Spleen (tissue), 11 donors: Measurements from ENCODE around the gene FUT7. TPM values are rescaled to one million over a fixed set of nuclear protein-coding genes. Genes with fewer than 3 reads are reported as not detected.

ENCODE experiments used
- DNase-seq: peaks from one replicate; pipeline ENCODE4 v3.0.0-alpha.2; 2020
- H3K27ac ChIP-seq, 8 donors: fragments of 200-600 bp; sonication (generic) in 7 of 8; 1 replicate in 4 of 8; 2 replicates in 4 of 8; pipeline versions ENCODE4 v1.5.0 to v1.8.0; 2016 to 2021; ENCODE audit warnings: inconsistent platforms in 4 of 8, mild to moderate bottlenecking in 4 of 8, moderate library complexity in 1 of 8
- H3K27me3 ChIP-seq, 7 donors: fragments of 200-600 bp; sonication (generic) in 6 of 7; replicated peaks in 1 of 7; 1 replicate in 4 of 7; 2 replicates in 3 of 7; pipeline versions ENCODE4 v1.5.0 to v1.8.0; 2016 to 2021; ENCODE audit warnings: inconsistent platforms in 3 of 7, mild to moderate bottlenecking in 1 of 7
- H3K36me3 ChIP-seq, 6 donors: fragments of 200-600 bp; sonication (generic) in 5 of 6; 1 replicate in 4 of 6; 2 replicates in 2 of 6; pipeline versions ENCODE4 v1.5.0 to v1.8.0; 2016 to 2021; ENCODE audit warnings: inconsistent platforms in 2 of 6
- H3K4me1 ChIP-seq, 6 donors: fragments of 200-600 bp; sonication (generic) in 5 of 6; 1 replicate in 3 of 6; 2 replicates in 3 of 6; pipeline versions ENCODE4 v1.5.0 to v1.8.0; 2016 to 2021; ENCODE audit warnings: inconsistent platforms in 3 of 6
- H3K4me3 ChIP-seq, 8 donors: fragments of 200-600 bp; sonication (generic) in 7 of 8; 1 replicate in 4 of 8; 2 replicates in 4 of 8; pipeline versions ENCODE4 v1.5.0 to v1.8.0; 2016 to 2021; ENCODE audit warnings: inconsistent platforms in 4 of 8, mild to moderate bottlenecking in 4 of 8, moderate library complexity in 2 of 8
- H3K9me3 ChIP-seq, 8 donors: fragments of 200-600 bp; sonication (generic) in 7 of 8; 1 replicate in 4 of 8; 2 replicates in 4 of 8; pipeline versions ENCODE4 v1.5.0 to v1.8.0; 2016 to 2021; ENCODE audit warnings: inconsistent platforms in 4 of 8
- POLR2A ChIP-seq, 3 donors: fragments of 450-650 bp; IDR thresholded peaks; one replicate each; pipeline ENCODE4 v1.5.1; 2017; ENCODE audit warnings: antibody characterized with exemption in 3 of 3, mild to moderate bottlenecking in 1 of 3
- POLR2AphosphoS5 ChIP-seq, 3 donors: sonication (generic); formaldehyde crosslinking; IDR thresholded peaks; one replicate each; pipeline ENCODE4 v1.5.1; 2017; ENCODE audit warnings: antibody characterized with exemption in 3 of 3
- WGBS, 5 donors: extraction: QIAGEN DNeasy Blood & Tissue Kit in 3 of 5; methylation state at CpG; one replicate each; pipeline versions ENCODE4 v1.1.5 to v1.1.7; 2013 to 2018; 5-methylcytosine and 5-hydroxymethylcytosine counted together
- intact Hi-C: fragments of 100-400 bp; cut with DNase I; formaldehyde crosslinking; loops from one replicate; pipeline ENCODE4 v1.15.0; 2023; ENCODE audit warnings: low total_unique reads
- polyA plus RNA-seq, 3 donors: library from polyadenylated mRNA; stranded (reverse); fragments of 200-250 nt; gene quantifications; one replicate each; pipeline ENCODE4 v1.2.1, GENCODE V29; 2013
- total RNA-seq, 7 donors: library from RNA; depleted of rRNA in 3 of 7; stranded (reverse); fragments of >200 nt in 3 of 7; fragmentation: NEBNext Ultra II Directional in 4 of 7; extraction: Animal tissue kit (Norgen Biotek cat#: 25700) in 4 of 7; gene quantifications; one replicate each; pipeline versions ENCODE4 v1.1.0 to v1.2.1, GENCODE V29; 2016 to 2021
- TF ChIP-seq, protein P1 (sequence below), 11 experiments: fragments of 200-600 bp in 7 of 11; fragments of 450-650 bp in 4 of 11; sonication (generic) in 4 of 11; IDR thresholded peaks in 8 of 11; conservative IDR thresholded peaks in 3 of 11; 1 replicate in 7 of 11; 2 replicates in 4 of 11; pipeline versions ENCODE4 v1.4.0 to v1.8.0; 2016 to 2021; ENCODE audit warnings: antibody characterized with exemption in 11 of 11, inconsistent platforms in 4 of 11, mild to moderate bottlenecking in 1 of 11
- donor health status: healthy with polysubstance abuse.
- donor health status: DM: no; HTN: no; CAD: no; lungs with moderate emphysema.
- donor health status: DM: no; HTN: no; CAD: no.
- donor health status: Bipolar disorder and iron deficiency.
- donor health status: healthy.
- donor health status: DM: no; HTN: no; CAD: no.
- donor health status: DM: yes; HTN: yes; CAD: no.

FUT7 gene
- total and polyA plus RNA-seq, 10 donors, result 4.0 to 14.9 (median 6.3) TPM

DNA sequence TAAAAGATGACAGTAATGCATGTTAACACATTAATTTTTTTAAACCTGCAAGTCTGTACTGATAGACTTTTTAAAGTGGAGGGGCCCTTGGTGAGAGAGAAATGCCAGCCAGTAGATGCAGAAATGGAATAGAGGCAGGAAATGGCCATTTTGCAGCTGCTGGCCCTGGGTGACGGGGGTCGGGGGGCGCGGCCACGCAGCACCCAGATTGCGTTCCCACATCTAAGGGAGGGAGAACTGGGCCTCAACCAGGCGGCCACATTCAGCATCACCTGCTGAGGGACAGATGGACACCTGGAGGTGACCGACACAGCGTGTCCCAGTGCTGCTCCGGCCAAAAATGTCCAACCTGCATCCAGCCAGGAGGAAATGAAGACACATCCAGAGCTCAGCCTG lies 29.2 kb downstream of the FUT7 start:
- 81 to 87% (median 84%) methylated on average over 10 of the region's 10 CpGs for WGBS, 5 donors

DNA sequence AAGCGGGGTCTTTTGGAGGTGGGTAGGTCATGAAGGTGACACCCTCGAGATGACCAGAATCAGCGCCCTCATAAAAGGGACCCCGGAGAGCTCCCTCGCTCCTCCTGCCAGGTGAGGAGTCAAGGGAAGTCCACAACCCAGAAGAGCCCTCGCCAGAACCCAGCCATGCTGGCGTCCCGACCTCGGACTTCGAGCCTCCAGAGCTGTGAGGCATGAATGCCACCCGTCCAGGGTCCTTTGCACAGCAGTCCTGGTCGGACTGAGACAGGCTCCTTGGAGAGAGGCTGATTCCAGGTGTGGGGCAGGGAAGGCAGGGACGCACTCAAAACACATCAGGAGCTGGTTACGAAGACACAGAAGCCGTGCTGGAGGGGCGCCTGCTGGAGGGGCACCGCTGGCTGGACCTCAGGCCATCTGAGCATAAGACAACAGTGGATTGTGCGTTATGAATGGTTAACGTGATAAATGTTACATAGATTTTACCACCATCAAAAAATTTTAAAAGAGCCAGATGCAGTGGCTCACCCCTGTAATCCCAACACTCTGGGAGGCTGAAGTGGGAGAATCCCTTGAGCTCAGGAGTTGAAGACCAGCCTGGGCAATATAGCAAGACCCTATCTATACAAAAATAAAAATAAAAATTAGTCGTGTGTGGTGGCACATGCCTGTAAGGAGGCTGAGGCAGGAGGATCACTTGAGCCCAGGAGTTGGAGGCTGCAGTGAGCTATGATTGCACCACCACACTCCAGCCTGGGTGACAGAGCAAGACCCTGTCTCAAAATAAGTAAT lies 29.8 kb downstream of the FUT7 start:
- peaks cover 32 to 75% (median 47%) of the 10 kb centered on the region in 6 donors for H3K4me1 ChIP-seq
- WGBS, 5 donors, result 87 to 91% (median 88%) methylated on average over 18 to 20 of the region's 20 CpGs
- H3K36me3 ChIP-seq, result no peaks in the 10 kb centered on the region
- intact Hi-C loops, result no loop called here
- DNase-seq, result no peak
- no peak overlapping the region for H3K27ac ChIP-seq
- H3K27me3 ChIP-seq, result peaks cover 0 to 4% (median 0%) of the 10 kb centered on the region in 7 donors
- no peaks in the 10 kb centered on the region for H3K9me3 ChIP-seq
- no peak overlapping the region for H3K4me3 ChIP-seq
- TF ChIP-seq, protein P1, sequence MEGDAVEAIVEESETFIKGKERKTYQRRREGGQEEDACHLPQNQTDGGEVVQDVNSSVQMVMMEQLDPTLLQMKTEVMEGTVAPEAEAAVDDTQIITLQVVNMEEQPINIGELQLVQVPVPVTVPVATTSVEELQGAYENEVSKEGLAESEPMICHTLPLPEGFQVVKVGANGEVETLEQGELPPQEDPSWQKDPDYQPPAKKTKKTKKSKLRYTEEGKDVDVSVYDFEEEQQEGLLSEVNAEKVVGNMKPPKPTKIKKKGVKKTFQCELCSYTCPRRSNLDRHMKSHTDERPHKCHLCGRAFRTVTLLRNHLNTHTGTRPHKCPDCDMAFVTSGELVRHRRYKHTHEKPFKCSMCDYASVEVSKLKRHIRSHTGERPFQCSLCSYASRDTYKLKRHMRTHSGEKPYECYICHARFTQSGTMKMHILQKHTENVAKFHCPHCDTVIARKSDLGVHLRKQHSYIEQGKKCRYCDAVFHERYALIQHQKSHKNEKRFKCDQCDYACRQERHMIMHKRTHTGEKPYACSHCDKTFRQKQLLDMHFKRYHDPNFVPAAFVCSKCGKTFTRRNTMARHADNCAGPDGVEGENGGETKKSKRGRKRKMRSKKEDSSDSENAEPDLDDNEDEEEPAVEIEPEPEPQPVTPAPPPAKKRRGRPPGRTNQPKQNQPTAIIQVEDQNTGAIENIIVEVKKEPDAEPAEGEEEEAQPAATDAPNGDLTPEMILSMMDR (IDR thresholded peaks at IDR 0.05 in 8 of 11, conservative IDR thresholded peaks at IDR 0.05 in 3 of 11), result no peak
- TF ChIP-seq POLR2A (IDR thresholded peaks at IDR 0.05), result no peak
- TF ChIP-seq POLR2AphosphoS5 (IDR thresholded peaks at IDR 0.05), result no peak

More for the DNA sequence above, 29.2 kb downstream of the FUT7 start:
- peaks cover 27 to 70% (median 41%) of the 10 kb centered on the region in 6 donors for H3K4me1 ChIP-seq
- H3K27ac ChIP-seq, result no peak overlapping the region
- H3K27me3 ChIP-seq, result no peaks in the 10 kb centered on the region
- TF ChIP-seq POLR2A (IDR thresholded peaks at IDR 0.05) (no peak), POLR2AphosphoS5 (IDR thresholded peaks at IDR 0.05) (no peak)
- TF ChIP-seq, protein P1 (IDR thresholded peaks at IDR 0.05 in 8 of 11, conservative IDR thresholded peaks at IDR 0.05 in 3 of 11), result no peak
- DNase-seq, result no peak
- intact Hi-C loops, result no loop called here
- H3K4me3 ChIP-seq, result no peak overlapping the region
- H3K9me3 ChIP-seq, result no peaks in the 10 kb centered on the region
- peaks cover 0 to 6% (median 1%) of the 10 kb centered on the region in 6 donors for H3K36me3 ChIP-seq

DNA sequence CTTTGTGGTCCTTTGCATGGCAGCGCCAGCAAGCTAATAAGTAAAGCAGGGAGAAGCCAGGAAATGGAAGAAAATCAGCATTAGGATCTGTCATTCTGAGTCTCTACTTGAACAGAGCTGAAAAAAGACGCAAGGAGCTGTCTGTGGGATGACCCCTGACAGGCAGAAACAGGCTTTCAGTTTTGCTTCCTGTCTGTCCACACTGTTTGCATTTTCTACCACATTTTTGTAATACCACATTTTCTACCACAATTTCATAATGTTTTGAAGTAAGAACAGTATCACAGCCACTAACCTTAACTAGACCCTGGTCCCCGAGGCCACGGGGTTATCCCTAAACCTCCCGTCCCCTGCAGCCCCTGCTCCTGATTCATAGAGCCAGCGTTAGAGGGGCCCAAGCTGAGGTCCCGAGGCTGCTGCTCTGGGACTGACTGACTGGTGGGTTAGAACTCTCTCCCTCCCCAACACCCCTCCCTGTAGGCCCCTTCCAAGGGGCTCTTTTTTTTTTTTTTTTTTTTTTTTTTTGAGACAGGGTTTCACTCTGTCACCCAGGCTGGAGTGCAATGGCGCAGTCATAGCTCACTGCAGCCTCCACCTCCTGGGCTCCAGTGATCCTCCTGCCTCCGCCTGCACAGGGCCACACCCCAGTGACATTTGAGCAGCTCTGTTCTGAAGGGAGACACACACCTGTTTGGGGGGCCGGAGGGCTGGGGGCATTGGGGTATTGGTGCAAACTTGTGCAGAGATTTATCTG lies 31.5 kb downstream of the FUT7 start:
- 27 to 34% (median 30%) methylated on average over 10 of the region's 10 CpGs for WGBS, 5 donors
- DNase-seq, result no peak
- H3K4me1 ChIP-seq, result peaks cover 47 to 76% (median 60%) of the 10 kb centered on the region in 6 donors
- peak in 1 of 3 donors; percentile 52 for TF ChIP-seq POLR2AphosphoS5 (IDR thresholded peaks at IDR 0.05)
- TF ChIP-seq, protein P1 (IDR thresholded peaks at IDR 0.05 in 8 of 11, conservative IDR thresholded peaks at IDR 0.05 in 3 of 11), result no peak
- intact Hi-C loops, result no loop called here
- H3K9me3 ChIP-seq, result no peaks in the 10 kb centered on the region
- peak overlapping the region; percentile 63 to 89 (median 82) for H3K27ac ChIP-seq
- H3K36me3 ChIP-seq, result no peaks in the 10 kb centered on the region
- H3K4me3 ChIP-seq, result peak overlapping the region in 1 of 8 donors; percentile 45
- peaks cover 0 to 21% (median 0%) of the 10 kb centered on the region in 7 donors for H3K27me3 ChIP-seq

DNA sequence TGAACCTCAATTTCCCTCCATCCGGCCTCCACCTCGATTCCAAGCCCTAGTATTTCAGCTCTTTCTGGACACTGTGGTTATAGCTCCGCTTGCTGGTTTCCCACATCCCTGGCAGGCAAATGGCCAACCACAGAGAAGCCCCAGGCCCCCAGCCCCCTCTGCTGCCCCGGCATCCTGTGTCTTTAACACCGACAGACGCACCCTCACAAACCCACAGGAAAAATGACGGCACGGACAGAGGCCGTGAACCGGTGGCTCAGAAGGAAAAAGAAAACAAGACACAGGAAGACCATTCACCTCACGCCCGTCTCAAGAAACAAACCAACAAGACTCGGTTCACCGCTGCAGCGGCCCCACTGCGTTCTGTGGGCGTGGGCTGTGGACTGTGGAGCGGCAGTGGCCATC lies 34.1 kb downstream of the FUT7 start:
- peaks cover 55 to 99% (median 86%) of the 10 kb centered on the region in 6 donors for H3K4me1 ChIP-seq
- peaks cover 0 to 21% (median 4%) of the 10 kb centered on the region in 6 donors for H3K36me3 ChIP-seq
- H3K4me3 ChIP-seq, result peak overlapping the region in 2 of 8 donors; percentile 27 to 63
- H3K27me3 ChIP-seq, result peaks cover 0 to 30% (median 0%) of the 10 kb centered on the region in 7 donors
- intact Hi-C loops, result no loop called here
- TF ChIP-seq POLR2A (IDR thresholded peaks at IDR 0.05) (no peak), POLR2AphosphoS5 (IDR thresholded peaks at IDR 0.05) (peak in 1 of 3 donors; percentile 33)
- TF ChIP-seq, protein P1 (IDR thresholded peaks at IDR 0.05 in 8 of 11, conservative IDR thresholded peaks at IDR 0.05 in 3 of 11), result peak in 2 of 11 experiments; percentile 14 to 30
- H3K9me3 ChIP-seq, result no peaks in the 10 kb centered on the region
- 16 to 39% (median 20%) methylated on average over 18 of the region's 18 CpGs for WGBS, 5 donors
- H3K27ac ChIP-seq, result peak overlapping the region in 7 of 8 donors; percentile 26 to 89 (median 78)
- no peak for DNase-seq
